HUES6 (cell line): ENCODE measurements around the gene ARID1B.

Source experiments
- H3K27ac ChIP-seq: 2 replicates; pipeline ENCODE4 v1.7.0; 2013; ENCODE audit warnings: low read depth, mild to moderate bottlenecking, low read length, inconsistent platforms
- H3K27me3 ChIP-seq: 2 replicates; pipeline ENCODE4 v1.6.1; 2013; ENCODE audit warnings: low read length; ENCODE audit not compliant: control insufficient read depth, insufficient read depth
- H3K36me3 ChIP-seq: 2 replicates; pipeline ENCODE4 v1.6.1; 2013; ENCODE audit warnings: low read length; ENCODE audit not compliant: control insufficient read depth, insufficient read depth
- H3K4me1 ChIP-seq: 2 replicates; pipeline ENCODE4 v1.6.1; 2013; ENCODE audit warnings: low read length; ENCODE audit not compliant: control insufficient read depth, insufficient read depth
- H3K4me3 ChIP-seq: 2 replicates; pipeline ENCODE4 v1.5.1; 2013; ENCODE audit warnings: low read depth, low read length
- H3K9ac ChIP-seq: one replicate; pipeline ENCODE4 v1.6.1; 2013; ENCODE audit warnings: mild to moderate bottlenecking, low read length
- H3K9me3 ChIP-seq: 2 replicates; pipeline ENCODE4 v1.6.1; 2013; ENCODE audit warnings: low read depth, low read length; ENCODE audit not compliant: control insufficient read depth, insufficient read depth

ARID1B gene

GRCh38 chr6:157063176-157063905, 286.2 kb downstream of the ARID1B start:
- H3K9ac ChIP-seq = no peak overlapping the region
- no peaks in the 10 kb centered on the region for H3K9me3 ChIP-seq
- H3K36me3 ChIP-seq = no peaks in the 10 kb centered on the region
- H3K4me1 ChIP-seq = peaks cover 13% of the 10 kb centered on the region
- H3K4me3 ChIP-seq = no peak overlapping the region
- H3K27me3 ChIP-seq = no peaks in the 10 kb centered on the region
- H3K27ac ChIP-seq = no peak overlapping the region

DNA sequence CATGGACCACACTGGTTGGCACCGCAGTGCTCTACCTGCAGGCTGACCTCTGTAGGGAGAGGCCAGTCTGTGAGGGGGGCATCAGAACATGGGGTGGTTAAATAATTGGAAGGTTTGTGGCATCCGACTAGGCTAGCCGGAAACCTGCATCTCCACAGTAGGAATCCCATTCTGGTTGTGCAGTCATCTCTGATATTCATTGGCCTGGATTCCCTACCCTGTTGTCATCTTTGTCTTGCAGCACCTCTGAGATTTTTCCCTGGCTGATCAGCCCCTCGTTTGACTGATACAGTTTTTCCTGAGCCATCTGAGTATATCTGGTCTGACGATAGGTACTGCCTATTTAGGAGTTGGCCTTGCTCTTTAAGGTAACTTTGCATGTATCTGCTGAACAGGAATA, 286.7 kb downstream of the ARID1B start:
- Histone ChIP-seq H3K9ac (no peak overlapping the region), H3K36me3 (no peaks in the 10 kb centered on the region), H3K4me3 (no peak overlapping the region), H3K9me3 (no peaks in the 10 kb centered on the region), H3K4me1 (peaks cover 16% of the 10 kb centered on the region), H3K27me3 (no peaks in the 10 kb centered on the region), H3K27ac (no peak overlapping the region)

DNA sequence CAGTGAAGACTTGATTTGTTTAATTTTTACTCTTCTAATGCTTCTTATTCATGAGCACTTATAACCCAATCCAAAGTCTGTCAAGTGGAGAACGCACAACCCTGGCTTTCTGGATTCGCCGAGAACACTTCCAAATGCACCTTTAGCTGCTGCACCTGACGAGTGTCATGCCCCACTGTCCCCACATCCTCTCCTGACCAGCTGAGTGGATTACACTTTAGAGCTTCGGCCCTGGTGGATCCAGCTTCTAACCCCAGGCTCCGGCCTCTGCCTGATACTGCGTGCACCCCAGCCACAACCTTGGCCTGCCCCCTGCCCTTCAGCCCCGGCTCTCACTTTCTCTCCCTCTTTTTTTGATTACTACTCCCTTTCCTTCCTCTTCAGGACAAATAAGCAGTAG, 287.3 kb downstream of the ARID1B start:
- Histone ChIP-seq H3K9ac (no peak overlapping the region), H3K4me3 (no peak overlapping the region), H3K27ac (no peak overlapping the region), H3K4me1 (peaks cover 21% of the 10 kb centered on the region), H3K27me3 (no peaks in the 10 kb centered on the region), H3K36me3 (no peaks in the 10 kb centered on the region), H3K9me3 (no peaks in the 10 kb centered on the region)

DNA sequence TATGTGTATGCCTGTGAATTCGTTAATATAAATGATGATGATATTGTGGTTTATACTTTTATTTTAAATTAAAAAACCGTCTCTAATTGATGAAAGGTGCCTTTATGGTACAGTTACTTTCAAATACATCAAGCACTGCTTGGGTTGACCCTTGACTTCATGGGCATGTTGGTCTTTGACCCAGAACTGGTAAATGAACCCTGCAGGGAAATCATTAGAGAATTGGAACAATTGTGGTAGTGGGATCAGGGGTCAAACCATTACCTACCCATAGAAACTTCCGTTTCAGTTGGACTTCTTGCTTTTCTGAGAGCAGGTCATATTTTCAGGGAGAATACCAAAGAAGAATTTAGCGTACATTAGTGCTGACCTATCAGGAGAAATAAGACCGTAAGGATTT, 288.2 kb downstream of the ARID1B start:
- Histone ChIP-seq H3K36me3 (no peaks in the 10 kb centered on the region), H3K9ac (no peak overlapping the region), H3K9me3 (no peaks in the 10 kb centered on the region), H3K27ac (no peak overlapping the region), H3K27me3 (no peaks in the 10 kb centered on the region), H3K4me3 (no peak overlapping the region), H3K4me1 (peaks cover 23% of the 10 kb centered on the region)

GRCh38 chr6:157066781-157067491, 289.8 kb downstream of the ARID1B start:
- Histone ChIP-seq H3K4me1 (peaks cover 29% of the 10 kb centered on the region), H3K27me3 (no peaks in the 10 kb centered on the region), H3K9me3 (no peaks in the 10 kb centered on the region), H3K36me3 (no peaks in the 10 kb centered on the region), H3K9ac (no peak overlapping the region), H3K4me3 (no peak overlapping the region), H3K27ac (no peak overlapping the region)

- Histone ChIP-seq H3K27ac (no peak overlapping the region), H3K9me3 (no peaks in the 10 kb centered on the region), H3K4me1 (peaks cover 29% of the 10 kb centered on the region), H3K9ac (no peak overlapping the region), H3K36me3 (no peaks in the 10 kb centered on the region), H3K27me3 (no peaks in the 10 kb centered on the region), H3K4me3 (no peak overlapping the region)
Measured at GRCh38 chr6:157067507-157067906, 290.3 kb downstream of the ARID1B start.

GRCh38 chr6:157068691-157069324, 291.6 kb downstream of the ARID1B start:
- no peak overlapping the region for H3K4me3 ChIP-seq
- no peaks in the 10 kb centered on the region for H3K9me3 ChIP-seq
- no peaks in the 10 kb centered on the region for H3K27me3 ChIP-seq
- H3K9ac ChIP-seq = no peak overlapping the region
- peaks cover 23% of the 10 kb centered on the region for H3K4me1 ChIP-seq
- H3K27ac ChIP-seq = no peak overlapping the region
- H3K36me3 ChIP-seq = no peaks in the 10 kb centered on the region

GRCh38 chr6:157069585-157069984, 292.4 kb downstream of the ARID1B start:
- Histone ChIP-seq H3K27me3 (no peaks in the 10 kb centered on the region), H3K27ac (no peak overlapping the region; the same call in 1 of the 2 replicates), H3K4me1 (peaks cover 23% of the 10 kb centered on the region), H3K36me3 (no peaks in the 10 kb centered on the region), H3K9ac (no peak overlapping the region), H3K4me3 (no peak overlapping the region), H3K9me3 (no peaks in the 10 kb centered on the region)

DNA sequence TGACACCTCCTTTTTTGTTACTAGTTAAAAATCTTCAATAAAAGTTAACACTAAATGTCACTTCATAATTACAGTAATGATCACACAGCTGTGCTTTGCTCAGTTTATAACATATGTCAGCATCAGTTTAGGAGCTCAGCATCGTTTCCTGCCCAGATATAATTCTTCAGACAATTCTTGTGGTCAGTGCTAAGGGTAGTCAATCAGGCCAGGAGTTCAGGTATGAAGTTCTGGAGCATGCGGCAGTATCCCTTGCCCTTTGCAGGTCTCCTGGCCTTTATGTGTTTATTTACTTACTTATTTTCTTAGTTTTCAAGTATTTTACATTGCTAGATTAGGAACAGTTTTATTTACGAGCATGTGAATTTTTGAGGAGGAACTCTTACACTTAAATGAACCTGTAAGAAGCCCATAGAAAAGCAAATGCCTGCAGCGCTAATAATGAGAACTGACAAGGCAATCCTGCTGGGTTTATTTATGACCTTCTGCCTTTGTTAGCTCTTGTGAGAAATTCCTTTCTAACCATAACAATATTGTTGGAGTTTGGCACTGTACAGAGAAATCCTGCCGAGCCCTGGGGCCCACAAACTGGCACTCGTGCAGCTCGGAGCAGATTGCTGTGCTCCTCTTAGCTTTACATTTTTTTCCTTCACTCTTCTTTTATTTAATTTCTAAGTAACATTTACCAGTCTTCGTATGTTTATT, 293.4 kb downstream of the ARID1B start:
- H3K9ac ChIP-seq = no peak overlapping the region
- no peaks in the 10 kb centered on the region for H3K27me3 ChIP-seq
- H3K4me3 ChIP-seq = no peak overlapping the region
- H3K36me3 ChIP-seq = no peaks in the 10 kb centered on the region
- peaks cover 24% of the 10 kb centered on the region for H3K4me1 ChIP-seq
- no peak overlapping the region; the same call in 1 of the 2 replicates for H3K27ac ChIP-seq
- H3K9me3 ChIP-seq = no peaks in the 10 kb centered on the region

DNA sequence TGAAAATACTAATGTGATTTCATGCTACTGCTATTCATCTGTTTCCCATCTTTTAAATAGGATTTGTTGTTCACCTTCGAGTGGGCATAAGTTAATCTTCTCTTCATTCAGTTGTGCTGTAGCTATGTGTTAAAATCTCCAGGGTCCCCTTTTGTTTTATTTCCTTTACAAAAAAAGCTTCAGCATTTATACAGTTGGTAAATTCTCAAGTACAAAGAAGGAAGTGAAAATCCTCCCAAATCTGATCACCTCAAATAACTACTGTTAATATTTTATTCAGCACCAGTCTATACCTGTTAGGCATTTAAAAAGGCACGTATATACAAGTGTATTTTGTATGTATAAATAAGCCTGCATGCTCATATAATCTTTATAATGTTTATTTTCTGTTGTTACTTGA, 294.9 kb downstream of the ARID1B start:
- H3K9me3 ChIP-seq = no peaks in the 10 kb centered on the region
- H3K4me3 ChIP-seq = no peak overlapping the region
- H3K36me3 ChIP-seq = no peaks in the 10 kb centered on the region
- no peak overlapping the region for H3K9ac ChIP-seq
- H3K27me3 ChIP-seq = no peaks in the 10 kb centered on the region
- H3K27ac ChIP-seq = no peak overlapping the region
- peaks cover 26% of the 10 kb centered on the region for H3K4me1 ChIP-seq

- Histone ChIP-seq H3K27ac (no peak overlapping the region), H3K36me3 (no peaks in the 10 kb centered on the region), H3K9me3 (no peaks in the 10 kb centered on the region), H3K27me3 (no peaks in the 10 kb centered on the region), H3K4me3 (no peak overlapping the region), H3K4me1 (peaks cover 40% of the 10 kb centered on the region), H3K9ac (no peak overlapping the region)
Measured at GRCh38 chr6:157073596-157073995, 296.4 kb downstream of the ARID1B start.
